ENCODE results near the gene TMEM229B. TPM values are rescaled to one million over a fixed set of nuclear protein-coding genes. Genes with fewer than 3 reads are reported as not detected.
A peak's percentile ranks its signal among the peaks of the same experiment; 100 is the strongest.

TMEM229B gene
- total RNA-seq, 4 donors from 2014 or later = 1.5 to 3.3 (median 1.8) TPM

- Histone ChIP-seq H3K27me3 (no peaks in the 10 kb centered on the region), H3K4me3 (no peak overlapping the region), H3K27ac (no peak overlapping the region), H3K9me3 (no peaks in the 10 kb centered on the region), H3K36me3 (no peaks in the 10 kb centered on the region), H3K4me1 (peaks cover 11% of the 10 kb centered on the region)
- WGBS = 18% methylated on average over 2 of the region's 2 CpGs
- TF ChIP-seq POLR2AphosphoS5 (IDR thresholded peaks at IDR 0.05) (no peak), EP300 (IDR thresholded peaks at IDR 0.05) (no peak), CTCF (IDR thresholded peaks at IDR 0.05) (no peak), POLR2A (IDR thresholded peaks at IDR 0.05) (no peak)
- DNase-seq (ENCODE audit: low spot score in 2 of 2) = no peak
Measured at GRCh38 chr14:67510121-67510520, 21.6 kb upstream of the TMEM229B start.

GRCh38 chr14:67508956-67509355, 20.4 kb upstream of the TMEM229B start:
- no peaks in the 10 kb centered on the region for H3K27me3 ChIP-seq
- H3K36me3 ChIP-seq = no peaks in the 10 kb centered on the region
- H3K4me1 ChIP-seq = peaks cover 4% of the 10 kb centered on the region
- no peak overlapping the region for H3K4me3 ChIP-seq
- no peak for DNase-seq (ENCODE audit: low spot score in 2 of 2)
- H3K27ac ChIP-seq = no peak overlapping the region
- H3K9me3 ChIP-seq = no peaks in the 10 kb centered on the region
- 53% methylated on average over 3 of the region's 3 CpGs for WGBS
- TF ChIP-seq EP300 (IDR thresholded peaks at IDR 0.05) (no peak), POLR2AphosphoS5 (IDR thresholded peaks at IDR 0.05) (no peak), CTCF (IDR thresholded peaks at IDR 0.05) (no peak), POLR2A (IDR thresholded peaks at IDR 0.05) (no peak)

DNA sequence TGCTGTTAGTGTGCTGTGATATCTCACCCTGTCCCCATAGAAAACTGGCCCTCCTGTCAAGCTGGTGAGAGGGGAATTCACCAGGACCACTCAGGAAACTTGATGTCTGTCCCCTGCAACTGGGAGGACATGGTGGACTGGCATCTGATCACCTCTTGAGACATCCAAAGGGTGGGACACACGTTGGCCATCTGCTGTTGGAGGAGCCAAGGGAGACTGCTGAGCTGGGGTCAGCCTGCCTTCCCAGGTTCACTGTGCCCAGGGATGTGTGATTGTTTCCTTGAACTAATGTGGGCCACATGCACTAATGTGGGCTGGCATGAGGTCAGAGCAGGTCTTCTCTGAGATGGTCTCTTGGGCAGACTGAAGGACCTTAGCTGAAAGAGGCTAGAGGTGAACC, 16.7 kb upstream of the TMEM229B start:
- no peaks in the 10 kb centered on the region for H3K9me3 ChIP-seq
- TF ChIP-seq POLR2AphosphoS5 (IDR thresholded peaks at IDR 0.05) (no peak), CTCF (IDR thresholded peaks at IDR 0.05) (no peak), POLR2A (IDR thresholded peaks at IDR 0.05) (no peak)
- H3K4me1 ChIP-seq = no peaks in the 10 kb centered on the region
- no peaks in the 10 kb centered on the region for H3K27me3 ChIP-seq
- no peak overlapping the region for H3K4me3 ChIP-seq
- H3K27ac ChIP-seq = no peak overlapping the region
- H3K36me3 ChIP-seq = no peaks in the 10 kb centered on the region
- WGBS = no CpG with 5 or more reads among the region's 1 CpG
- peak in 1 of 2 donors; percentile 18 for DNase-seq (ENCODE audit: low spot score in 2 of 2)

DNA sequence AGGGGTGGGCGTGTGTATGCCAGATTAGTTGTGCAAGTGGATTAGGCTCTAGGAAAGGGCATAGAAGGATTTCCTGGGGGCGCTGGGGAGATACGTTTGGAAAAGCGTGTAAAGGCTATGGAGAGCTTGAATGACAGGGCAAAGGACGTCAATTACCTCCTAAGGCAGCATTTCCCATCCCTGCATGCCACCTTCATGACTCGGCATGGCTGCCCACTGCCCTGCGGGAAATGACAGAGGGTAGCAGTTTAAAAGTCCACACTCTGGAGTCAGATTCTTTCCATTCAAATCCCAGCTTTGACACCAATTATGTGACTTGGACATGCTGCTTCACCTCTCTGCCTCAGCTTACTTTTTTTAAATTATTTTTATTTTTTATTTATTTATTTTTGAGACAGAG, 14.8 kb upstream of the TMEM229B start:
- Histone ChIP-seq H3K27me3 (no peaks in the 10 kb centered on the region), H3K4me1 (no peaks in the 10 kb centered on the region), H3K9me3 (no peaks in the 10 kb centered on the region), H3K36me3 (no peaks in the 10 kb centered on the region), H3K27ac (no peak overlapping the region), H3K4me3 (no peak overlapping the region)
- DNase-seq (ENCODE audit: low spot score in 2 of 2) = no peak
- WGBS = 59% methylated on average over 7 of the region's 7 CpGs
- TF ChIP-seq POLR2A (IDR thresholded peaks at IDR 0.05) = no peak
- TF ChIP-seq EP300 (IDR thresholded peaks at IDR 0.05) = no peak
- TF ChIP-seq POLR2AphosphoS5 (IDR thresholded peaks at IDR 0.05) = no peak
- TF ChIP-seq CTCF (IDR thresholded peaks at IDR 0.05) = no peak

GRCh38 chr14:67502867-67503266, 14.3 kb upstream of the TMEM229B start:
- H3K4me3 ChIP-seq = no peak overlapping the region
- TF ChIP-seq EP300 (IDR thresholded peaks at IDR 0.05) (no peak), CTCF (IDR thresholded peaks at IDR 0.05) (no peak), POLR2AphosphoS5 (IDR thresholded peaks at IDR 0.05) (no peak), POLR2A (IDR thresholded peaks at IDR 0.05) (no peak)

More at GRCh38 chr14:67502867-67503266, 14.3 kb upstream of the TMEM229B start:
- DNase-seq (ENCODE audit: low spot score in 2 of 2) = no peak
- no peaks in the 10 kb centered on the region for H3K36me3 ChIP-seq
- H3K27ac ChIP-seq = no peak overlapping the region
- no peaks in the 10 kb centered on the region for H3K9me3 ChIP-seq
- no peaks in the 10 kb centered on the region for H3K27me3 ChIP-seq
- WGBS = 58% methylated on average over 6 of the region's 6 CpGs
- H3K4me1 ChIP-seq = no peaks in the 10 kb centered on the region

All from suprapubic skin (tissue), 4 donors.